ENCODE results near the gene STK32C.

The STK32C gene

DNA sequence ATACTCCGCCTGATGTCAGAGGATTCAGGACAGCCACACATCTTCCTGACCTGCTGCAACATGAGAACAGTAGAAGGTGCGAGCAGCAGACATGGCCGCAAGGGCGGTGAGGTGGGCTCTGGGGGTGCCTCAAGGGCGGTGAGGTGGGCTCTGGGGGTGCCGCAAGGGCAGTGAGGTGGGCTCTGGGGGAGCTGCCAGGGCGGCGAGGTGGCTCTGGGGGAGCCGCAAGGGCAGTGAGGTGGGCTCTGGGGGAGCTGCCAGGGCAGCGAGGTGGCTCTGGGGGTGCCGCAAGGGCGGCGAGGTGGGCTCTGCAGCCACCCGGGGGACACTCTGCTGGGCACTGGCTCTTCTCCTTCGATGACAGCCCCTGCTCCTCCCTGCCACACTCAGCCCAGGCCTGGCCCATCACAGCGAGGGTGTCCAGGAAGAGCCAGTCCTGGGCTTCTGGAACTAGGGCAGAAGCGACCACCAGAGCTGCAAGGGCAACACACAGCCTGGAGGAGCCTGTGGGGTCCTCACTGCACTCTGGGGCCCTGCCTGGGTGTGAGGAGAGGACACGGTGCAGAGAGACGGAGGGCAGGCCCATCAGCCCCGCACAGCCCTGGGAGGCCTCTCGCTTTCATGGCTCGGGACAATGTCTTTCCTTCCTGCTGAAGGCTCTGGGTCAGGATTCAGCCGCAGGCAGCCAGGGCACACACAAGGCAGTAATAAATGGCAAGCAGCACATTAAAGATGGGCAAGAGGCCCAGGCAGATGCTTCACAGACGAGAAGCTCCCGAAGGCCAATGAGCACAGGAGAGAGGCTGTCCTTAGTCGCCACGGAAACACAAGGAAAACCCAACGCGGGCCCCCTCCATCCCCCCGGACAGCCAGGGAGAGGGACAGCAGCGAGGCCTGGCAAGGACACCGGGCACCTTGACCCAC lies 42.5 kb downstream of the STK32C start:
- H3K4me3 Mint-ChIP-seq = no peak overlapping the region
- no peaks in the 10 kb centered on the region for H3K27me3 Mint-ChIP-seq
- H3K36me3 Mint-ChIP-seq = no peaks in the 10 kb centered on the region
- no peak overlapping the region for H3K27ac Mint-ChIP-seq
- H3K9me3 Mint-ChIP-seq = peaks cover 10% of the 10 kb centered on the region
- ATAC-seq = no peak
- no peaks in the 10 kb centered on the region for H3K4me1 Mint-ChIP-seq

GRCh38 chr10:132264306-132264950 lies 43.3 kb downstream of the STK32C start:
- Mint-ChIP-seq H3K27me3 (no peaks in the 10 kb centered on the region), H3K36me3 (no peaks in the 10 kb centered on the region), H3K9me3 (peaks cover 10% of the 10 kb centered on the region), H3K4me1 (no peaks in the 10 kb centered on the region), H3K27ac (no peak overlapping the region), H3K4me3 (no peak overlapping the region)
- ATAC-seq = no peak

GRCh38 chr10:132263866-132264265 lies 43.9 kb downstream of the STK32C start:
- no peak overlapping the region for H3K27ac Mint-ChIP-seq
- no peaks in the 10 kb centered on the region for H3K4me1 Mint-ChIP-seq
- no peak overlapping the region for H3K4me3 Mint-ChIP-seq
- H3K9me3 Mint-ChIP-seq = peaks cover 10% of the 10 kb centered on the region
- no peak for ATAC-seq
- no peaks in the 10 kb centered on the region for H3K36me3 Mint-ChIP-seq
- no peaks in the 10 kb centered on the region for H3K27me3 Mint-ChIP-seq

DNA sequence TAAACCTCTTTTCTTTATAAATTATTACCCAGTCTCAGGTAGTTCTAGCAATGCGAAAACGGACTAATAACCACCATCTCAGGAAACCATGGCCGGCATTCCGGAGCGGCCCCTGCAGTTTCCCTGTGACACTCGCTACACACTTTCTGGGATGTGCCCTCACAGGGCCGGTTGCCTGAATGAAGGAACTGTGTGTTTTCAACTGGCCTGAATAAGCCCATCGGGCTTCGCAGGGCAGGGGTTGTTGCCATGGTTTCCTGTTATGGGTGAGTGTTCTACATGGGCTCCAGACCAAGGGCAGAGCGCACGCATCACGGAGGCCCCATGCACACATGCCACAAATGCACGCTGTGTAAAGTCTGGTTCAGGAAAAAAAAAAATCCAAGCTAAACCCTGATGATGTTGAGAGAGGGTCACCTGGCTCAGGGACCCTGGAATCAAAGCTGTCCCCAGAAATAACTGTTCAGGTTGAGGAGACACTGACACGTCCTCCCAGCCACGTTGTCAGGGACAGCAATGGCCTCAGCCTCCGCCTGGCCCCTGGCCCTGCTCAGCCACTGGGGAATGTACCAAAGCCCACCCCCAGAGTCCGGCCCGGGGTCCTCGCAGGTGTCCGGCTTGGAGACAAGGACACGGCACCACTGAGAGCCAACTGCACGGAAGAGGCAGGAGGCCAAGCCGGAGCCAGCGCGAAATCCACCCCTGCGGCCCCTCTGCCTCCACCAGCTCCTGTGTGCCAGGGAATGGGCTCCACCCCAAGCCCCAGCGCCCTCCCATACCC lies 47.9 kb downstream of the STK32C start:
- no peaks in the 10 kb centered on the region for H3K36me3 Mint-ChIP-seq
- ATAC-seq = no peak

DNA sequence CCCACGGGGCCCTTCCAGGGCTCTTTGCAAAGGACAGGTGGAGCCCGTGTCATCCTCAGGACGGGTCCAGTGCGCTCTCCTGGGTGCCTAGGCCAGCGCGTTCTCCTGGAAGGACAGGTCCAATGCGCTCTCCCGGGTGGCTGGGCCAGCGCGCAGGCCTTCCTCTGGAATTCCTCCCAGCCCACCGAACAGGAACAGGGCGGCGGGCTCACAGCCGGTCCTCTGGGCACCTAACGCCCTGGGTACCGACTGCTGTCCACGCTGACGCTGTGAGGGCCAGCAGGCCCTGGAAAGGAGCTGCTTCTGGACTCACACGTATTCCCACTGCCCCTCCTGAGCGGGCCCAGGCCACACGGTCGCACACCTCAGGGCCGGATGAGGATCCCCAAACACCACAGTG lies 49.3 kb downstream of the STK32C start:
- no peak for ATAC-seq
- Mint-ChIP-seq H3K4me1 (no peaks in the 10 kb centered on the region), H3K27me3 (no peaks in the 10 kb centered on the region), H3K27ac (no peak overlapping the region), H3K4me3 (no peak overlapping the region), H3K9me3 (no peaks in the 10 kb centered on the region), H3K36me3 (no peaks in the 10 kb centered on the region)

More for the DNA sequence above, 47.9 kb downstream of the STK32C start:
- H3K4me3 Mint-ChIP-seq = no peak overlapping the region
- H3K9me3 Mint-ChIP-seq = no peaks in the 10 kb centered on the region
- H3K27ac Mint-ChIP-seq = no peak overlapping the region
- H3K27me3 Mint-ChIP-seq = no peaks in the 10 kb centered on the region
- no peaks in the 10 kb centered on the region for H3K4me1 Mint-ChIP-seq

GRCh38 chr10:132257907-132258306 lies 49.8 kb downstream of the STK32C start:
- H3K36me3 Mint-ChIP-seq = no peaks in the 10 kb centered on the region
- no peak overlapping the region for H3K27ac Mint-ChIP-seq
- no peaks in the 10 kb centered on the region for H3K27me3 Mint-ChIP-seq
- no peak for ATAC-seq
- no peaks in the 10 kb centered on the region for H3K9me3 Mint-ChIP-seq
- H3K4me1 Mint-ChIP-seq = no peaks in the 10 kb centered on the region
- no peak overlapping the region for H3K4me3 Mint-ChIP-seq

DNA sequence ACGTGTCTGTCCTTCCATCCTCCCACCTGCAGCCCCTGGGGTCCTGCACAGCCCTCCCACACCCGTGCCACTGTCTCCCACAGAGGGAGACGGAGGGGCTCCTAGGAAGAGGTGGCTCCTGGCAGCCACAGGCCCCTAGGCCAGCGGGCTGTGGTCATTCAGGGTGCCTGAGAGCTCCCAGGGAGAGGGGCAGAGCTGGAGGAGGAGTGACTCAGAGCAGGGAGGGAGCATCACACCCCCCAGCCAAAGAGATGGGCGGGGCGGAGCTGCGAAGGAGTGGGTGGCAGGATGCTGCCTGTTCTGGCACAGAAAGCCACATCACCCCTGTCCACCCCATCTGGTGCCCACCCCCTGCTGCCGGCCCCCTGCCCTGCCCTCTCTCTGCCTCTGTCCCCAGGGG lies 50.5 kb downstream of the STK32C start:
- Mint-ChIP-seq H3K36me3 (no peaks in the 10 kb centered on the region), H3K4me1 (no peaks in the 10 kb centered on the region), H3K27ac (no peak overlapping the region), H3K27me3 (no peaks in the 10 kb centered on the region), H3K4me3 (no peak overlapping the region), H3K9me3 (no peaks in the 10 kb centered on the region)
- no peak for ATAC-seq

GRCh38 chr10:132256866-132257265 lies 50.9 kb downstream of the STK32C start:
- Mint-ChIP-seq H3K27me3 (no peaks in the 10 kb centered on the region), H3K4me1 (no peaks in the 10 kb centered on the region), H3K27ac (no peak overlapping the region), H3K36me3 (no peaks in the 10 kb centered on the region), H3K9me3 (no peaks in the 10 kb centered on the region), H3K4me3 (no peak overlapping the region)
- ATAC-seq = no peak

DNA sequence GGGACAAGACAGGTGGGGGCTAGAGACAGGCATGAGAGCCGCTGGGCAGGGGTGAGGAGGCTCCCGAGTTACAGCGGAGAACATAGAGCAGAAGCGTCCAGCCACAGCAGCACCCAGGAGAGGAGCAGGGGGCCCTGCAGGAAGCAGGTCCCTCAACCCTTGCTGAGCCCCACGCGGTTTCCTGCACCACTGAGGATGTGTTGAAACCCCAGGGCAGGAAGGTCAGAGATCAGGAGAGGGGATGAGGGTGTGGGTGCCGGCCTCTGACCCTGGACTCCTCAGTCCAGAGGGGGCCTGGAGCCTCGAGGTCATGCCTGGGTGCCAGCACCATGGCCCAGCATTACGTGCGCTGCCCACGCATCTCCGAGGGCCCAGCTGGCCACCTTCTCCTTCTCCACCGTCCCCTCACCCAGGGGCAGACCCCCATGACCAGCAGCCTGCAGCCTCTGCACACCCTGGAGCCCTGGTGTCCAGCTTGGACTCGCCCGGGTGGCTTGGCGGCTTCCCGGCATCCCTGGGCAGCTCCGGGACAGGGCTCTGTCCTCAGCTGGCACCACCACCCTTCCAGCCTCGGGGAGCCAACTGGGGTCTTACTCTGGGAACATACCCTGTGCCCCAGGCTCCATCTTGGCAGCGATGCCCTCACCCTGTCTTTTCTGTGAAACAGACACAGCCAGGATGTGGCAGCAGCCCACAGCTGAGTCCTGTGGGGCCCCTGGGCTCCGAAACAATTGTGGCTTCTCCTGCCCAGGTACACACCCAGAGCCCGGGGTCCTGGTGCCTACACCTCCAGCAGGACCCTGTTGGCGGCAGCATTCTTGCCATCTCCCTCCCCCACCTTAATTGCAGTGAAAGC lies 52.0 kb downstream of the STK32C start:
- no peaks in the 10 kb centered on the region for H3K36me3 Mint-ChIP-seq
- no peak overlapping the region for H3K4me3 Mint-ChIP-seq
- ATAC-seq = no peak
- H3K4me1 Mint-ChIP-seq = no peaks in the 10 kb centered on the region
- H3K27ac Mint-ChIP-seq = no peak overlapping the region
- no peaks in the 10 kb centered on the region for H3K27me3 Mint-ChIP-seq
- no peaks in the 10 kb centered on the region for H3K9me3 Mint-ChIP-seq

GRCh38 chr10:132254841-132255240 lies 52.9 kb downstream of the STK32C start:
- Mint-ChIP-seq H3K36me3 (no peaks in the 10 kb centered on the region), H3K27ac (no peak overlapping the region), H3K27me3 (no peaks in the 10 kb centered on the region), H3K4me1 (no peaks in the 10 kb centered on the region), H3K9me3 (no peaks in the 10 kb centered on the region), H3K4me3 (no peak overlapping the region)
- no peak for ATAC-seq

DNA sequence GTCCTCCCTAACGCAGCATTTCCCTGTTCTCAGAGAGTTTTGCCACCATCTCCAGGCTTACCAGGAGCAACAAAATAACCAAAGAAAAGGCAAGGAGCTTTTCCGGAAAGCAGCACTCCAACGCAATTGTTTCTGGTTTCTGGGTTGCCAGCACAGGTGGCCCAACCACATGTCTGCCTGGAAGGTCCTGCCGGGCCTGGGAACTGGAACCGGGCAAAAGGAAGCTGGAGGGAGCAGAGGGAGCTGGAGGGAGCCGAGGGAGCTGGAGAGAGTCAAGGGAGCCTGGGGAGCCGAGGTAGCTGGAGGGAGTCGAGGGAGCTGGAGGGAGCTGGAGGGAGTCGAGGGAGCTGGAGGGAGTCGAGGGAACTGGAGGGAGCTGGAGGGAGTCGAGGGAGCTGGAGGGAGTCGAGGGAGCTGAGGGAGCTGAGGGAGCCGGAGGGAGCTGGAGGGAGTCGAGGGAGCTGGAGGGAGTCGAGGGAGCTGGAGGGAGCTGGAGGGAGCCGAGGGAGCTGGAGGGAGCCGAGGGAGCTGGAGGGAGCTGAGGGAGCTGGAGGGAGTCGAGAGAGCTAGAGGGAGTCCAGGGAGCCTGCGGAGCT lies 54.6 kb downstream of the STK32C start:
- H3K4me1 Mint-ChIP-seq = no peaks in the 10 kb centered on the region
- no peak overlapping the region for H3K4me3 Mint-ChIP-seq
- no peak for ATAC-seq
- H3K27me3 Mint-ChIP-seq = no peaks in the 10 kb centered on the region
- no peak overlapping the region for H3K27ac Mint-ChIP-seq
- H3K36me3 Mint-ChIP-seq = no peaks in the 10 kb centered on the region
- H3K9me3 Mint-ChIP-seq = no peaks in the 10 kb centered on the region

DNA sequence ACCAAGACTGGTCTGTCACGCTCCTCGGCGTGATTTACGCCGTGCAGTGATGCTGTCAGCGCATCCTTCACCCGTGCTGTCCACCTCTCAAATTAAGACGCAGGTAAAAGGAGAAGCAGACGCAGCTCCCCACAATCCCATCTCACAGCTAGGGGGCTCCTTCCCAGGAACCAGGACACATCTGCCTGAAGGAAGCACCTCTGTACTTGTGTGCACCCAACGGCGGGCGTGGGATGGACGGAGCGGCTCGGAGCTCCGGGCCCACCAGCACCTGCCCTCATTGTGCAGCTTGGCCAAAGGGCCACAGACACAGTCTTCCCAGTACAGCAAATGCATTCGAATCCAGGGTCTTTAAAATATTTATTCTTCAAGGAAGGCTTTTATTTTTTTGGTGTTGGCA lies 55.3 kb downstream of the STK32C start:
- H3K27me3 Mint-ChIP-seq = peaks cover 7% of the 10 kb centered on the region
- ATAC-seq = no peak
- no peaks in the 10 kb centered on the region for H3K4me1 Mint-ChIP-seq
- no peak overlapping the region for H3K27ac Mint-ChIP-seq
- no peaks in the 10 kb centered on the region for H3K36me3 Mint-ChIP-seq
- H3K9me3 Mint-ChIP-seq = no peaks in the 10 kb centered on the region
- H3K4me3 Mint-ChIP-seq = no peak overlapping the region

DNA sequence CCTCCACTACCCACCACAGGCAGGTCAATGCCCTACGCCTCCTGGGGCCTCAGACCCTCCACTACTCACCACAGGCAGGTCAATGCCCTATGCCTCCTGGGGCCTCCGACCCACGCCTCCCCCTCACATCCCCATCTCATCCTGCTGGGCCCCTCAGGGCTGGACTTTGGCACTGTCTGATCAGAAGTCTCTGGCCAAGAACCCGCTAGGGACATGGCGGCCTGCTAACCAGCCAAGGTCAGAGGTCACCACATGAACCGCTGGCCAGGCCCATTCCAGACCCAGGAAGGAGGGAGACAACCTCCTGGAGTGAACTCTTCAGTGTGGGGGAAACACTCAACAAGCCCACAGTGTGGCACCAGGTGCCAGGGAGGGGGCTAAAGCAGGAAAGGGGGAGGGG lies 55.8 kb downstream of the STK32C start:
- H3K9me3 Mint-ChIP-seq = no peaks in the 10 kb centered on the region
- ATAC-seq = no peak
- H3K27ac Mint-ChIP-seq = no peak overlapping the region
- no peaks in the 10 kb centered on the region for H3K4me1 Mint-ChIP-seq
- H3K4me3 Mint-ChIP-seq = no peak overlapping the region
- H3K27me3 Mint-ChIP-seq = peaks cover 11% of the 10 kb centered on the region
- H3K36me3 Mint-ChIP-seq = no peaks in the 10 kb centered on the region
